Measurements from ENCODE around the gene RSKR.
"Not testable (repeated sequence)": the region's sequence is repeated elsewhere in the genome, so short reads cannot be mapped to it uniquely, and the experiment has no call there.

Gene RSKR

GRCh38 chr17:28578246-28579195, 35.5 kb downstream of the RSKR start:
- no peak for DNase-seq (ENCODE audit: low read depth)

GRCh38 chr17:28577466-28577824, 36.5 kb downstream of the RSKR start:
- no peak for DNase-seq (ENCODE audit: low read depth)

GRCh38 chr17:28576758-28577465, 37.1 kb downstream of the RSKR start, which contains the start of gene ALDOC:
Gene ALDOC, minus strand, starts transcription at chr17:28576895. Its CDS starts 1,363 bp downstream, at chr17:28575532.
- DNase-seq (ENCODE audit: low read depth): peak; percentile 98

- not testable (repeated sequence) for DNase-seq (ENCODE audit: low read depth)
Measured at GRCh38 chr17:28576016-28576415, 38.0 kb downstream of the RSKR start.

- no peak for DNase-seq (ENCODE audit: low read depth)
Measured at GRCh38 chr17:28575126-28575795, 38.7 kb downstream of the RSKR start.

- no peak for DNase-seq (ENCODE audit: low read depth)
Measured at GRCh38 chr17:28574526-28574925, 39.5 kb downstream of the RSKR start.

GRCh38 chr17:28573966-28574480, 40.0 kb downstream of the RSKR start:
- no peak for DNase-seq (ENCODE audit: low read depth)

- no peak for DNase-seq (ENCODE audit: low read depth)
Measured at GRCh38 chr17:28573521-28573920, 40.5 kb downstream of the RSKR start.

- no peak for DNase-seq (ENCODE audit: low read depth)
Measured at GRCh38 chr17:28573040-28573380, 41.0 kb downstream of the RSKR start.

GRCh38 chr17:28572259-28573039, 41.5 kb downstream of the RSKR start:
- no peak for DNase-seq (ENCODE audit: low read depth)

- peak; percentile 86 for DNase-seq (ENCODE audit: low read depth)
Measured at GRCh38 chr17:28571361-28572122, 42.4 kb downstream of the RSKR start, which contains the start of gene PIGS. Gene PIGS, minus strand, starts transcription at chr17:28571524. Its CDS starts 28 bp downstream, at chr17:28571496.

- DNase-seq (ENCODE audit: low read depth): peak; percentile 43
Measured at GRCh38 chr17:28570716-28571360, 43.1 kb downstream of the RSKR start.

GRCh38 chr17:28569446-28569845, 44.5 kb downstream of the RSKR start:
- no peak for DNase-seq (ENCODE audit: low read depth)

- no peak for DNase-seq (ENCODE audit: low read depth)
Measured at GRCh38 chr17:28567604-28568003, 46.4 kb downstream of the RSKR start.

GRCh38 chr17:28563475-28563874, 50.5 kb downstream of the RSKR start:
- no peak for DNase-seq (ENCODE audit: low read depth)

Measured in T follicular helper cell (primary cell).